Naive thymus-derived CD4-positive, alpha-beta T cell (primary cell): ENCODE measurements around the gene CCDC12. TPM values are rescaled to one million over a fixed set of nuclear protein-coding genes. Genes with fewer than 3 reads are reported as not detected.

Source experiments
- ATAC-seq: fragments of 150-1000 bp; cut with Tn5 transposase; 2 replicates; pipeline ENCODE4 v1.10.0; 2021; ENCODE audit warnings: mild to moderate bottlenecking, moderate library complexity
- CTCF ChIA-PET: fragments of 350-600 bp; sonication (Branson Sonifier 250); formaldehyde crosslinking; loops from one replicate; lab custom pipeline; 2021; ENCODE audit warnings: antibody characterized with exemption; lab: Charles Lee
- POLR2A ChIA-PET: fragments of 350-600 bp; sonication (Branson Sonifier 250); formaldehyde crosslinking; loops from one replicate; lab custom pipeline; 2021; ENCODE audit warnings: antibody characterized with exemption, inconsistent platforms; lab: Charles Lee
- DNase-seq, 9 donors: peaks; one replicate each; pipeline versions ENCODE4 v3.0.0 to v3.0.0-alpha.2; 2020 to 2022; ENCODE audit warnings: mixed read lengths in 1 of 9
- H3K27ac ChIP-seq: one replicate; pipeline ENCODE4 v1.7.0; 2013; ENCODE audit warnings: mild to moderate bottlenecking, low read depth, low read length, moderate library complexity
- H3K27me3 ChIP-seq, 2 donors: one replicate each; pipeline ENCODE4 v1.7.0; 2013; ENCODE audit warnings: low read length in 2 of 2, mild to moderate bottlenecking in 2 of 2, moderate library complexity in 2 of 2; ENCODE audit not compliant: control insufficient read depth in 2 of 2, insufficient read depth in 2 of 2
- H3K36me3 ChIP-seq, 3 experiments: 1 replicate in 2 of 3; 2 replicates in 1 of 3; pipeline ENCODE4 v1.7.0; 2013; ENCODE audit warnings: low read length in 3 of 3, mild to moderate bottlenecking in 3 of 3, moderate library complexity in 1 of 3; ENCODE audit not compliant: insufficient read depth in 3 of 3, control insufficient read depth in 2 of 3
- H3K4me1 ChIP-seq, 2 donors: one replicate each; pipeline ENCODE4 v1.7.0; 2013; ENCODE audit warnings: low read length in 2 of 2, mild to moderate bottlenecking in 2 of 2, moderate library complexity in 1 of 2; ENCODE audit not compliant: control insufficient read depth in 2 of 2, insufficient read depth in 2 of 2
- H3K4me3 ChIP-seq: 2 replicates; pipeline ENCODE4 v1.7.0; 2013; ENCODE audit warnings: mild to moderate bottlenecking, low read length
- H3K9me3 ChIP-seq, 3 experiments: 1 replicate in 2 of 3; 2 replicates in 1 of 3; pipeline ENCODE4 v1.7.0; 2013; ENCODE audit warnings: low read length in 3 of 3; ENCODE audit not compliant: control insufficient read depth in 2 of 3
- H3K27ac Mint-ChIP-seq, 9 donors: one replicate each; pipeline ENCODE4 v1.8.0; 2020 to 2022; ENCODE audit warnings: mixed read lengths in 9 of 9, mild to moderate bottlenecking in 8 of 9, moderate library complexity in 5 of 9, inconsistent platforms in 2 of 9
- H3K27me3 Mint-ChIP-seq, 5 donors: one replicate each; pipeline ENCODE4 v1.8.0; 2021 to 2022; ENCODE audit warnings: mixed read lengths in 5 of 5, mild to moderate bottlenecking in 1 of 5
- H3K36me3 Mint-ChIP-seq, 5 donors: one replicate each; pipeline ENCODE4 v1.8.0; 2020 to 2022; ENCODE audit warnings: mixed read lengths in 5 of 5, mild to moderate bottlenecking in 3 of 5, inconsistent platforms in 1 of 5
- H3K4me1 Mint-ChIP-seq, 7 donors: one replicate each; pipeline ENCODE4 v1.8.0; 2020 to 2022; ENCODE audit warnings: mixed read lengths in 7 of 7, mild to moderate bottlenecking in 3 of 7, inconsistent platforms in 1 of 7
- H3K4me3 Mint-ChIP-seq, 10 donors: one replicate each; pipeline ENCODE4 v1.8.0; 2020 to 2022; ENCODE audit warnings: mild to moderate bottlenecking in 10 of 10, mixed read lengths in 10 of 10, moderate library complexity in 6 of 10, inconsistent platforms in 2 of 10
- H3K9me3 Mint-ChIP-seq, 11 donors: one replicate each; pipeline ENCODE4 v1.8.0; 2020 to 2022; ENCODE audit warnings: mixed read lengths in 11 of 11, mild to moderate bottlenecking in 4 of 11, inconsistent platforms in 1 of 11, moderate library complexity in 1 of 11
- intact Hi-C, 2 donors: fragments of 100-400 bp; cut with micrococcal nuclease; formaldehyde crosslinking; loops; one replicate each; pipeline ENCODE4 v1.15.1; 2023
- polyA plus RNA-seq, 2 donors: library from polyadenylated mRNA; unstranded; fragments of 300-500 nt; fragmentation: Illumina TruSeq; gene quantifications; one replicate each; pipeline ENCODE4 v1.2.3, GENCODE V29; 2021
- total RNA-seq, 6 experiments: library from RNA in 5 of 6; stranded (reverse) in 5 of 6; gene quantifications; 1 replicate in 5 of 6; 2 replicates in 1 of 6; pipeline ENCODE4 v1.2.3 and lab custom pipeline; 2021 to 2026

CCDC12 gene
- total and polyA plus RNA-seq, 7 experiments from 2014 or later = 51.6 to 115 (median 60.2) TPM

DNA sequence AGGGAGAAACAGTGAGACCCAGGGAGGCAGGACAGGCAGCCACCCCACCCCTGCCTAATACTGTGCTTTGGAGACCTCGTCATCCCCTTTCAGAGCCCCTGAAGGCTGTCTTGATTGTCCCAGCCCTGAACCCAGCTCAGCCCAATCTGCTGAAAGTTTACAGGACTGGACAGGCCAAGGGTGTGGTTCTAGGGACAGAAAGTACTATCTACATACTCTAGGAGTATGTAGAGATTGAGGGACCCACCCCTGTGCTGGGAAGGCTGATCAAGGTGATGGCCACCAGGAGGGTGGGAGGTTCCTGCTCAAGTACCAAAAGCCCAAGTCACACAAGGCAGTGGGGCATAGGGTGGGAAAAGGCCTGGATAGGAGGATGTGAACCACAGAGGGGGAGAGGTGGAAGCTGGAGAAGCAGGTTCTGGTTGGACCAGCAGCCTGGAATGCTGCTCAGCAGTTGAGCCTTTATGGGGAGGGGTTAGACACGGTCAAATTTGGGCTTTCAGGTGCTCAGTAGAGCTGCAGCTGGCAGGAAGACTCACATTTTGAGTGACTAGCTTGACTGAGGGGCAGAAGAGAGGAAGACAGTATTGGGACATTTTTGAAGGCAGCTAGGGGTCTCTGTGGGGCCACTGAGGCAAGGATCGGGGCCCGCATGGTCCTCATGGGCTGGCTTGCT, 9.6 kb upstream of the CCDC12 start:
- H3K4me1 Mint-ChIP-seq = peaks cover 62 to 93% (median 84%) of the 10 kb centered on the region in 7 donors
- Histone ChIP-seq H3K27ac (no peak overlapping the region), H3K27me3 (no peaks in the 10 kb centered on the region), H3K9me3 (no peaks in the 10 kb centered on the region), H3K4me3 (no peak overlapping the region), H3K36me3 (no peaks in the 10 kb centered on the region), H3K4me1 (peaks cover 65 to 72% of the 10 kb centered on the region in 2 donors)
- peak overlapping the region; percentile 48 to 91 (median 78) for H3K4me3 Mint-ChIP-seq
- no peaks in the 10 kb centered on the region for H3K9me3 Mint-ChIP-seq
- ATAC-seq (no peak), DNase-seq (no peak)
- intact Hi-C loops = no loop called here
- H3K27me3 Mint-ChIP-seq = no peaks in the 10 kb centered on the region
- CTCF ChIA-PET = interaction anchor here (1.3 kb wide), 1 partner anchor 12 kb away, joined by 5 read pairs; no protein-coding TSS in a partner anchor
- POLR2A ChIA-PET = interaction anchor here (5.3 kb wide), 1 partner anchor 9 kb away, joined by 37 read pairs; the partner anchor contains the start of genes CCDC12 and NBEAL2
- peak overlapping the region; percentile 35 to 92 (median 82) for H3K27ac Mint-ChIP-seq
- peaks cover 0 to 28% (median 0%) of the 10 kb centered on the region in 5 donors for H3K36me3 Mint-ChIP-seq

GRCh38 chr3:46985588-46985987, 9.0 kb upstream of the CCDC12 start:
- Histone ChIP-seq H3K27ac (no peak overlapping the region), H3K36me3 (no peaks in the 10 kb centered on the region), H3K27me3 (no peaks in the 10 kb centered on the region), H3K4me3 (no peak overlapping the region), H3K9me3 (no peaks in the 10 kb centered on the region), H3K4me1 (peaks cover 69 to 78% of the 10 kb centered on the region in 2 donors)
- no peak for ATAC-seq
- no peak for DNase-seq
- ChIA-PET CTCF (no interaction called here), POLR2A (interaction anchor here (5.3 kb wide), 1 partner anchor 8 kb away, joined by 37 read pairs; the partner anchor contains the start of genes CCDC12 and NBEAL2)
- Mint-ChIP-seq H3K4me1 (peaks cover 61 to 95% (median 88%) of the 10 kb centered on the region in 7 donors), H3K36me3 (peaks cover 0 to 28% (median 0%) of the 10 kb centered on the region in 5 donors), H3K27ac (peak overlapping the region in 5 of 9 donors; percentile 17 to 87 (median 84)), H3K27me3 (no peaks in the 10 kb centered on the region), H3K4me3 (peak overlapping the region in 2 of 10 donors; percentile 28 to 78), H3K9me3 (no peaks in the 10 kb centered on the region)
- intact Hi-C loops = no loop called here

DNA sequence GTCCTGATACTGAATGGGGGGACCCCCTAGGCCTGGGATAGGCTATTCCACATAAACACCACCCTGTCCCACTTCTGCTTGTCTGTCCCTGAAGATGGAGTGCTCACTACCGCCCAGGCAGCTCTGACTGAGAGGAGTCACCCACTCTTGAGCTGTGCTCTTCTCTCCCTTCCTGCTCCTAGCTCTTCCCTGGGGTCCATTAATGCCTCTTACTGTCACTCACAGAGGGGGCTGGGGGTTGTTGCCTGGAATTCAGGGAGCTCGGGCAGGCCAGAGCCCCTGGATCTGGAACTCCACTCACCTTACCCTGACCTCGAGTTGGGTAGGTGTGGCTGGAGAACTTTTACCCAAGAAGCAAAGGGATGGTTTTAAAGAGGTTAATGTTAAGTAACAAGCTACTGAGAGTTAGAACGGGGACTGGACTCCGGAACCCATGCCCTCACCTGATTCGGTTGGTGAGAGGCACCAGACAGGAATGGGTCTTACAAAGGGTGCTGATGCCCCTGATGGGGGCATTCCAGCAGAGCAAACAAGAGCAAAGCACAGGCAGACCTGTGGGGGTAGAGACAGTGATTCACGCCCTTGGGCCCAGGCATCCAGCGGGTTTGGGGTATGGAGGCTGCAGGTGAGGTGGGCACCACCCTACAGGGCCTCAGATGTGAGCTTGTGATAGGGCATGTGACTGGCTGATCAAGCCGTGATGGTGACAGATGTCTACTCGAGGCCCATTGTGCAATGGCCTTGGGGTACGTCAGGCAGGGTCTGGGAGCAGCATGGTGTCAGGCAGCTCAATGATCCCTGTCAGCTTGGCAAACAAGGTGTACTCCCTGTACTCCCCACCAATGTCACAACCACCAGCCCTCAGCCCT, 8.3 kb upstream of the CCDC12 start:
- DNase-seq (no peak), ATAC-seq (no peak)
- H3K27ac ChIP-seq = no peak overlapping the region
- no peaks in the 10 kb centered on the region for H3K27me3 ChIP-seq
- peaks cover 71 to 80% of the 10 kb centered on the region in 2 donors for H3K4me1 ChIP-seq
- no peaks in the 10 kb centered on the region for H3K36me3 ChIP-seq
- H3K4me3 Mint-ChIP-seq = peak overlapping the region in 6 of 10 donors; percentile 17 to 78 (median 41)
- H3K4me1 Mint-ChIP-seq = peaks cover 54 to 91% (median 83%) of the 10 kb centered on the region in 7 donors
- H3K27me3 Mint-ChIP-seq = no peaks in the 10 kb centered on the region
- POLR2A ChIA-PET = interaction anchor here (5.3 kb wide), 1 partner anchor 8 kb away, joined by 37 read pairs; the partner anchor contains the start of genes CCDC12 and NBEAL2
- peak overlapping the region in 7 of 9 donors; percentile 18 to 84 (median 67) for H3K27ac Mint-ChIP-seq
- intact Hi-C loops = no loop called here
- H3K36me3 Mint-ChIP-seq = peaks cover 0 to 22% (median 0%) of the 10 kb centered on the region in 5 donors
- CTCF ChIA-PET = no interaction called here
- H3K9me3 Mint-ChIP-seq = no peaks in the 10 kb centered on the region
- H3K9me3 ChIP-seq = no peaks in the 10 kb centered on the region
- H3K4me3 ChIP-seq = no peak overlapping the region

DNA sequence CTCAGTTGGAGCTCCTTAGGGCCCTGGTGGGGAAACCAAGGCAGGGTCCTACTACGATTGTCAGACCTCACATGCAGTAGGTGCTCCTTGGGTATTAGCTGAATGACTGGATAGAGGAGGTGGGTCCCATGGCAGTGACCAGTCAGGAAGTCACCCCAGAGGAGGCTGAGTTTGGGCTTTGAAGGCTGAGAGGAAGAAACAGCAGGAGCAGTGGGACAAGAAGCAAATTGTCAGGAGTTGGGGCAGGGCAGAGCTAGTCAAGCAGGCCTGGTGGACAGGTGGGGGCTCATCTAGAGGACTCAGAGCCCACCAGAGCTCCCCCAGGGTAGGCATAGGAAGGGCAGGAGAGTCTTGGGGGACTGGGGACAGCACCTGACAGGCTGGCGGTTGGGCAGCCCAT, 6.0 kb upstream of the CCDC12 start:
- Mint-ChIP-seq H3K36me3 (peaks cover 0 to 8% (median 0%) of the 10 kb centered on the region in 5 donors), H3K27me3 (no peaks in the 10 kb centered on the region), H3K4me3 (peak overlapping the region in 2 of 10 donors; percentile 48 to 71), H3K9me3 (no peaks in the 10 kb centered on the region), H3K27ac (peak overlapping the region in 6 of 9 donors; percentile 10 to 74 (median 56)), H3K4me1 (peaks cover 52 to 84% (median 73%) of the 10 kb centered on the region in 7 donors)
- H3K4me3 ChIP-seq = no peak overlapping the region
- no peak for ATAC-seq
- H3K27ac ChIP-seq = no peak overlapping the region
- no peak for DNase-seq
- ChIA-PET CTCF (interaction anchor here (0.6 to 0.7 kb wide), 2 partner anchors 11 to 1248 kb away, joined by 3 to 4 read pairs; no protein-coding TSS in a partner anchor), POLR2A (interaction anchor here (1.0 kb wide), 1 partner anchor 11 kb away, joined by 4 read pairs; no protein-coding TSS in a partner anchor)
- no peaks in the 10 kb centered on the region for H3K27me3 ChIP-seq
- no peaks in the 10 kb centered on the region for H3K9me3 ChIP-seq
- peaks cover 69 to 74% of the 10 kb centered on the region in 2 donors for H3K4me1 ChIP-seq
- H3K36me3 ChIP-seq = peaks cover 0 to 4% (median 0%) of the 10 kb centered on the region in 3 experiments
- intact Hi-C loops = no loop called here

GRCh38 chr3:46981932-46982471, 5.5 kb upstream of the CCDC12 start:
- H3K27me3 Mint-ChIP-seq = no peaks in the 10 kb centered on the region
- no peak for DNase-seq
- Histone ChIP-seq H3K27me3 (no peaks in the 10 kb centered on the region), H3K4me3 (peak overlapping the region; percentile 17), H3K27ac (no peak overlapping the region), H3K9me3 (no peaks in the 10 kb centered on the region), H3K36me3 (peaks cover 0 to 4% (median 0%) of the 10 kb centered on the region in 3 experiments), H3K4me1 (peaks cover 69 to 71% of the 10 kb centered on the region in 2 donors)
- no peak for ATAC-seq
- H3K36me3 Mint-ChIP-seq = peaks cover 0 to 8% (median 0%) of the 10 kb centered on the region in 5 donors
- no peaks in the 10 kb centered on the region for H3K9me3 Mint-ChIP-seq
- H3K4me3 Mint-ChIP-seq = peak overlapping the region in 8 of 10 donors; percentile 35 to 97 (median 60)
- POLR2A ChIA-PET = interaction anchor here (1.0 to 1.2 kb wide), 3 partner anchors 12 to 26 kb away, joined by 3 to 4 read pairs (median 4); no protein-coding TSS in a partner anchor
- CTCF ChIA-PET = interaction anchor here (0.6 kb wide), 2 partner anchors 17 to 1248 kb away, joined by 3 read pairs; no protein-coding TSS in a partner anchor
- H3K4me1 Mint-ChIP-seq = peaks cover 50 to 84% (median 71%) of the 10 kb centered on the region in 7 donors
- intact Hi-C loops = no loop called here
- peak overlapping the region in 4 of 9 donors; percentile 24 to 55 (median 34) for H3K27ac Mint-ChIP-seq
